Chondrocyte (in vitro differentiated cells): ENCODE results near the gene ATCAY. TPM values are rescaled to one million over a fixed set of nuclear protein-coding genes. Genes with fewer than 3 reads are reported as not detected.
A peak's percentile ranks its signal among the peaks of the same experiment; 100 is the strongest.
"Not testable (repeated sequence)": the region's sequence is repeated elsewhere in the genome, so short reads cannot be mapped to it uniquely, and the experiment has no call there.

ENCODE experiments used
- DNase-seq: peaks from one replicate; pipeline ENCODE4 v3.0.0; 2021; ENCODE audit warnings: mixed read lengths, low spot score
- H3K27ac Mint-ChIP-seq: one replicate; pipeline ENCODE4 v1.8.0; 2021; ENCODE audit warnings: mild to moderate bottlenecking, moderate library complexity, mixed read lengths; ENCODE audit not compliant: unreplicated experiment
- H3K27me3 Mint-ChIP-seq: 2 replicates; pipeline ENCODE4 v1.8.0; 2021; ENCODE audit warnings: low read depth, mixed read lengths
- H3K36me3 Mint-ChIP-seq: 2 replicates; pipeline ENCODE4 v1.8.0; 2021; ENCODE audit warnings: low read depth, mixed read lengths
- H3K4me1 Mint-ChIP-seq: 2 replicates; pipeline ENCODE4 v1.8.0; 2021; ENCODE audit warnings: low read depth, mild to moderate bottlenecking, mixed read lengths
- H3K4me3 Mint-ChIP-seq: one replicate; pipeline ENCODE4 v1.8.0; 2021; ENCODE audit warnings: mild to moderate bottlenecking, moderate library complexity, mixed read lengths; ENCODE audit not compliant: unreplicated experiment
- H3K9me3 Mint-ChIP-seq: 2 replicates; pipeline ENCODE4 v1.8.0; 2021; ENCODE audit warnings: low read depth, mixed read lengths
- total RNA-seq: library from RNA; stranded (reverse); gene quantifications from 3 replicates; pipeline ENCODE4 v1.2.1, GENCODE V29; 2021
- TF ChIP-seq, protein P1 (sequence below): fragments of 200-600 bp; sonication (generic); IDR thresholded peaks from 2 replicates; pipeline ENCODE4 v1.5.0; 2021; ENCODE audit warnings: antibody characterized with exemption, mild to moderate bottlenecking, moderate library complexity

ATCAY gene
- total RNA-seq, 1 donor from 2014 or later: not detected

DNA sequence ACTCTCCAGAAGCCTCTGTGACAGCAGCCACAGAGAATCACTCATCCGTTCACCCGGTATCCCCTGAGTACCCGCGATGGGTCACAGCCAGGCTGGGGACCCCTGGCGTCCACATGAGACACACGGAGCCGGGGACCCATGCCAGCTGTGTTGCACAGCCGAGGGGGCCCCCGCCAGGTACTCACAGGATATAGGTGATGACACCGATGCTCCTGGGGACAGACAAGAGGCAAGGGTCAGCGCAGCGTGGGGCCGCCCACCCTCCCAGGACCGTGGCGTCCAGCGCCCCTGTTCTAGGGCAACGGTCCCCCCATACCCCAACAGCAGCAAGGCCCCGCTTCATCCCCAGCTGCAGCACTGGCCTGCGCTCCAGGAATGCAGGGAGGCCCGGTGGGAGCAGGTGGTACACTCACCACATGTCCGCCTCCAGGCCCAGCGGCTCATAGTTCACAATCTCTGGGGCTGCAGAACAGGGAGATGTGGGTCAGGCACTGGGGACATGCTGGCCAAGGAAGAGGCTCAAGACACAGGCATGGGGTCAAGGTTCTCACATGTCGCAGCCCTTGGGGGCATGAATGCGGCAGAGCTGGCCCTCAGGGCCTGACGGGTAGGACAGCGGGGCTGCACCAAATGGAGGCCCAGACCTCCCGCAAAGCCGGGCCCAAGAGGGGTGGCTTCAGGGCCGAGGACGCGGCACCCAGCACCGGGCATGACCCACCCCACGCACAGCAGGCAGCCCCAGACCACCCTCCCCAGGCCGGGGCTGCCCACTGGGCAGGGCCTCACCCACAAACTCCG lies 83.2 kb downstream of the ATCAY start:
- peaks cover 27% of the 10 kb centered on the region for H3K36me3 Mint-ChIP-seq

GRCh38 chr19:3964256-3965194 lies 84.0 kb downstream of the ATCAY start:
- peaks cover 27% of the 10 kb centered on the region for H3K36me3 Mint-ChIP-seq
- TF ChIP-seq, protein P1, sequence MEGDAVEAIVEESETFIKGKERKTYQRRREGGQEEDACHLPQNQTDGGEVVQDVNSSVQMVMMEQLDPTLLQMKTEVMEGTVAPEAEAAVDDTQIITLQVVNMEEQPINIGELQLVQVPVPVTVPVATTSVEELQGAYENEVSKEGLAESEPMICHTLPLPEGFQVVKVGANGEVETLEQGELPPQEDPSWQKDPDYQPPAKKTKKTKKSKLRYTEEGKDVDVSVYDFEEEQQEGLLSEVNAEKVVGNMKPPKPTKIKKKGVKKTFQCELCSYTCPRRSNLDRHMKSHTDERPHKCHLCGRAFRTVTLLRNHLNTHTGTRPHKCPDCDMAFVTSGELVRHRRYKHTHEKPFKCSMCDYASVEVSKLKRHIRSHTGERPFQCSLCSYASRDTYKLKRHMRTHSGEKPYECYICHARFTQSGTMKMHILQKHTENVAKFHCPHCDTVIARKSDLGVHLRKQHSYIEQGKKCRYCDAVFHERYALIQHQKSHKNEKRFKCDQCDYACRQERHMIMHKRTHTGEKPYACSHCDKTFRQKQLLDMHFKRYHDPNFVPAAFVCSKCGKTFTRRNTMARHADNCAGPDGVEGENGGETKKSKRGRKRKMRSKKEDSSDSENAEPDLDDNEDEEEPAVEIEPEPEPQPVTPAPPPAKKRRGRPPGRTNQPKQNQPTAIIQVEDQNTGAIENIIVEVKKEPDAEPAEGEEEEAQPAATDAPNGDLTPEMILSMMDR: no peak
- no peaks in the 10 kb centered on the region for H3K27me3 Mint-ChIP-seq
- H3K4me3 Mint-ChIP-seq: no peak overlapping the region
- H3K4me1 Mint-ChIP-seq: peaks cover 38% of the 10 kb centered on the region
- DNase-seq: no peak
- H3K27ac Mint-ChIP-seq: no peak overlapping the region
- no peaks in the 10 kb centered on the region for H3K9me3 Mint-ChIP-seq

More for the DNA sequence above, 83.2 kb downstream of the ATCAY start:
- peaks cover 29% of the 10 kb centered on the region for H3K4me1 Mint-ChIP-seq
- DNase-seq: no peak
- H3K27ac Mint-ChIP-seq: no peak overlapping the region
- no peaks in the 10 kb centered on the region for H3K9me3 Mint-ChIP-seq
- H3K27me3 Mint-ChIP-seq: no peaks in the 10 kb centered on the region
- TF ChIP-seq, protein P1: no peak
- H3K4me3 Mint-ChIP-seq: no peak overlapping the region

DNA sequence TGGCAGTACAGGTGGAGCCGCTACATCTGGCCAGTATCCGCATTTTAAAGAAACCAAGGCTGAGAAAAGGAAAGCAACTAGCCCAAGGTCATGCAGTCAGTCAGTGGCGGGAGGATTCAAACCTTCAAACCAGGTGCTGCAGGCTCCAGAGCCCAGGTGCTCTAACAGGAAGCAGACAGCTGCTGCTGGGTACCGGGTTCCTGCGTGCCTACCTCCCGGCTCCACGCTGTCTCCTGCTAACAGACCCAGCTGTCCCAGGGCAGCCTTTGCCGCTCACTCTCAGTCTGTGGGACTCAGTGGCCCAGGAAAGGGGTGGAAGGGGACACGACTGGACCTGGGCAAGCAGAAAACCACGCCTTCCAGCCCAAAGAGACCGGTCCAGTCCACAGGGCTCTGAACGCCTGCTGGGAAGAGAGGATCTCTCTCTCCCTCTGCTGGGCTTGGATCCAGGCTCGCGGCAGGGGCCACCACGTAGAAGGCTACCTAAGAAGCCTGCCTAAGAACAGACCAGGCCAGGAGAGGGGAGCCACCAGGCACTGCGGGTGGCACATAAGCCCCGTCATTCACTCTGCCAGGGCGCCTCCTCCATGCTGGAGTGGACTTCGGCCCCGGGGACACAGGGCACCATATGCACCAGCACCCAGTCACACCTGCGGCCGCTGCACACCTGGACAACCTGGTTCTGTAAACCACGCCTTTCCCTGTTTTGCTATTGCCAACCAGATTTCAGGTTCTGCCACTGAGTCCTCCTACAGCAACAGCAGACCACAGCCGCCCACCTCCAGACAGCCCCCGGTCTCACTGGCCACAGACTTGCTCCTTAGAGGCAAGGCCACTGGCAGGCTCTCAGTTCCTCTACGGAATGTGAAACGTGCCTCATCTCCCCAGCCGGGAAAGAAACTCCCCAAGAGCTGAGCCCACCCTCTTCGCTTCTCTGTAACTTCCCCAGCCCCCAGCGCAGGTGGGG lies 85.8 kb downstream of the ATCAY start:
- DNase-seq: no peak
- Mint-ChIP-seq H3K27me3 (no peaks in the 10 kb centered on the region), H3K4me3 (no peak overlapping the region), H3K36me3 (peaks cover 25% of the 10 kb centered on the region), H3K4me1 (peaks cover 46% of the 10 kb centered on the region), H3K9me3 (no peaks in the 10 kb centered on the region), H3K27ac (peak overlapping the region; percentile 65)
- TF ChIP-seq, protein P1: no peak

GRCh38 chr19:3967983-3968382 lies 87.5 kb downstream of the ATCAY start:
- H3K27me3 Mint-ChIP-seq, H3K9me3 Mint-ChIP-seq, DNase-seq: not testable (repeated sequence)
- Mint-ChIP-seq H3K4me1 (peaks cover 47% of the 10 kb centered on the region), H3K4me3 (peak overlapping the region; percentile 88), H3K27ac (peak overlapping the region; percentile 96), H3K36me3 (peaks cover 18% of the 10 kb centered on the region)

- H3K36me3 Mint-ChIP-seq: peaks cover 14% of the 10 kb centered on the region
- peak overlapping the region; percentile 96 for H3K27ac Mint-ChIP-seq
- DNase-seq: no peak
- no peaks in the 10 kb centered on the region for H3K27me3 Mint-ChIP-seq
- H3K4me1 Mint-ChIP-seq: peaks cover 47% of the 10 kb centered on the region
- H3K4me3 Mint-ChIP-seq: peak overlapping the region; percentile 88
- TF ChIP-seq, protein P1: no peak
- H3K9me3 Mint-ChIP-seq: no peaks in the 10 kb centered on the region
Observed at GRCh38 chr19:3968556-3969434, 88.3 kb downstream of the ATCAY start.
